ENCODE results near the gene MCTP2.

MCTP2 gene

GRCh38 chr15:94417501-94418293 lies 186.3 kb downstream of the MCTP2 start:
- FAIRE-seq, result no peak
- no peak for DNase-seq (ENCODE audit: extremely low spot score, insufficient read length, low read depth)

GRCh38 chr15:94421706-94422105 lies 190.3 kb downstream of the MCTP2 start:
- DNase-seq (ENCODE audit: extremely low spot score, insufficient read length, low read depth) (no peak), FAIRE-seq (no peak)

GRCh38 chr15:94432279-94432678 lies 200.9 kb downstream of the MCTP2 start:
- no peak for DNase-seq (ENCODE audit: extremely low spot score, insufficient read length, low read depth)

GRCh38 chr15:94439158-94439557 lies 207.8 kb downstream of the MCTP2 start:
- no peak for DNase-seq (ENCODE audit: extremely low spot score, insufficient read length, low read depth)
- no peak for FAIRE-seq

More at GRCh38 chr15:94432279-94432678, 200.9 kb downstream of the MCTP2 start:
- no peak for FAIRE-seq

- DNase-seq (ENCODE audit: extremely low spot score, insufficient read length, low read depth) (no peak), FAIRE-seq (no peak)
Observed at GRCh38 chr15:94441760-94442159, 210.4 kb downstream of the MCTP2 start.

GRCh38 chr15:94442480-94442879 lies 211.1 kb downstream of the MCTP2 start:
- FAIRE-seq (no peak), DNase-seq (ENCODE audit: extremely low spot score, insufficient read length, low read depth) (no peak)

- no peak for FAIRE-seq
Observed at GRCh38 chr15:94443186-94443585, 211.8 kb downstream of the MCTP2 start.

GRCh38 chr15:94445566-94446160 lies 214.3 kb downstream of the MCTP2 start:
- FAIRE-seq (no peak), DNase-seq (ENCODE audit: extremely low spot score, insufficient read length, low read depth) (no peak)

More at GRCh38 chr15:94443186-94443585, 211.8 kb downstream of the MCTP2 start:
- no peak for DNase-seq (ENCODE audit: extremely low spot score, insufficient read length, low read depth)

GRCh38 chr15:94446441-94446840 lies 215.1 kb downstream of the MCTP2 start:
- DNase-seq (ENCODE audit: extremely low spot score, insufficient read length, low read depth), result no peak
- FAIRE-seq, result no peak

GRCh38 chr15:94451466-94451865 lies 220.1 kb downstream of the MCTP2 start:
- DNase-seq (ENCODE audit: extremely low spot score, insufficient read length, low read depth) (no peak), FAIRE-seq (no peak)

GRCh38 chr15:94453227-94453988 lies 222.0 kb downstream of the MCTP2 start:
- DNase-seq (ENCODE audit: extremely low spot score, insufficient read length, low read depth) (no peak), FAIRE-seq (no peak)

- FAIRE-seq, result no peak
Observed at GRCh38 chr15:94455297-94455696, 223.9 kb downstream of the MCTP2 start.

GRCh38 chr15:94456226-94456625 lies 224.9 kb downstream of the MCTP2 start:
- no peak for DNase-seq (ENCODE audit: extremely low spot score, insufficient read length, low read depth)
- FAIRE-seq, result no peak

More at GRCh38 chr15:94455297-94455696, 223.9 kb downstream of the MCTP2 start:
- no peak for DNase-seq (ENCODE audit: extremely low spot score, insufficient read length, low read depth)

- FAIRE-seq, result no peak
- DNase-seq (ENCODE audit: extremely low spot score, insufficient read length, low read depth), result no peak
Observed at GRCh38 chr15:94457661-94458060, 226.3 kb downstream of the MCTP2 start.

GRCh38 chr15:94460624-94461023 lies 229.3 kb downstream of the MCTP2 start:
- no peak for FAIRE-seq
- DNase-seq (ENCODE audit: extremely low spot score, insufficient read length, low read depth), result no peak

GRCh38 chr15:94467034-94467433 lies 235.7 kb downstream of the MCTP2 start:
- FAIRE-seq (no peak), DNase-seq (ENCODE audit: extremely low spot score, insufficient read length, low read depth) (no peak)

- no peak for FAIRE-seq
- no peak for DNase-seq (ENCODE audit: extremely low spot score, insufficient read length, low read depth)
Observed at GRCh38 chr15:94470492-94470891, 239.1 kb downstream of the MCTP2 start.

- FAIRE-seq (no peak), DNase-seq (ENCODE audit: extremely low spot score, insufficient read length, low read depth) (no peak)
Observed at GRCh38 chr15:94476686-94477085, 245.3 kb downstream of the MCTP2 start.

- FAIRE-seq (no peak), DNase-seq (ENCODE audit: extremely low spot score, insufficient read length, low read depth) (no peak)
Observed at GRCh38 chr15:94477913-94478553, 246.7 kb downstream of the MCTP2 start.

- FAIRE-seq (no peak), DNase-seq (ENCODE audit: extremely low spot score, insufficient read length, low read depth) (no peak)
Observed at GRCh38 chr15:94478763-94479162, 247.4 kb downstream of the MCTP2 start.
